HG02759 (cell line): ENCODE data around the gene PSME3IP1.

ENCODE experiments used
- ATAC-seq: cut with Tn5 transposase; IDR thresholded peaks from one replicate; pipeline ENCODE4 v1.9.1; 2021; ENCODE audit warnings: mild to moderate bottlenecking, moderate library complexity; ENCODE audit not compliant: unreplicated experiment

PSME3IP1 gene

DNA sequence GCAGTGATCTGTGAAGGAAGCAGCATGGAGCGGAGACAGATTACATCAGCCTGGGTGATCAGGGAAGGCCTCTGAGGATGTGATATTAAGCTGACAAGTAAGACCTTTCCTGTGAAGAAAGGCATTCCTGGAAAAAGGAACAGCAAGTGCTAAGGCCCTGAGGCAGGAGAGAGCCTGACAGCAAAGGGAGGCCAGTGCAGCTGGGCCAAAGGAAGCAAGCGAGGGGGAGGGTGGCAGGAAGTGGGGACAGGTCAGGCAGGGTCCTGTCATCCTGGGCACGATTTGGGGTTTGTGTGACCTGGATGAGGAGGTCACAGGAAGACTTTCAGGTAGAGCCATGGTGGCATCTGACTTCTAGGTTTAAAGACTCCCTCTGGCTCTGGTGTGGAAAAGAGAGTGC is 81.1 kb downstream of the PSME3IP1 start:
- ATAC-seq, result no peak

DNA sequence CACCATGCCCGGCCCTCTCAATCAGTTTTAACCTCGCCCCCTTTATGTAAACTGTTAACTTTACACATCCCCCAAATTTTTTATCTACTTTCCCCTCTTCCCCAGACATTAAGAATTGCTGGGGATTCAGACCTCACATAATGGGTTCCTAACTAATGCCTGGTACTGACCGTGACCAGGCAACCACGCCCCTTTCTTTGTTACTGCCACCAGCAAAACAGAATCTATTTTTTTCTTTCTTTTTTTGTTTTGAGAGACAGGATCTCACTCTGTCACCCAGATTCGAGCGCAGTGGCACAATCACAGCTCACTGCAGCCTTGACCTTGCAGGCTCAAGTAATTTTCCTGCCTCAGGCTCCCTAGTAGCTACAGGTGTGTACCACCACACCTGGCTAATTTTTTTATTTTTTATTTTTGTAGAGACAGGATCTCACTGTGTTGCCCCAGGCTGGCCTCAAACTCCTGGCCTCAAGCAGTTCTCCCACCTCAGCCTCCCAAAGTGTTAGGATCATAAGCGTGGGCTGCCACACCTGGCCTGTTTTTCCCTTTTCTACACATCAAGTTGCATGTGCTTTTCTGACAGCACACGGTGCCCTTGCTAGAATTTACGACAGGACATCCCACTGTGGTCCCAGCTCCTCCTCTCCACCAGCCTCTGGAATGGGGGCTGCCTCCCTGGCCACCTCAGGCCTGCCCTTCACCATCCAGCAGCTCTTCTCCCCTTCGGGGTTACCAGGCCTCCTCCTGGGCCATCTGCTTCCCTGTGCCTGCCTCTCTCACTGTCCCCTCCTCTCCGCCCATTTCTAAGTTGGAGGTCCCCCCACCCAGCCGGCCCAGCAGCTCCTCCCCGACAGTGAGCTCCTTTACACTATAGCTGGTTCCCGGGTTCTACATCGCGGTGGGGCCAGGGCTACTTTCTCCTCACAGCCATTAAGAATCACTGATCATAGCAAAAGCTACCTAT is 82.7 kb downstream of the PSME3IP1 start:
- no peak for ATAC-seq
